ENCODE measurements around the gene HNRNPH2. TPM values are rescaled to one million over a fixed set of nuclear protein-coding genes. Genes with fewer than 3 reads are reported as not detected.
A peak's percentile ranks its signal among the peaks of the same experiment; 100 is the strongest.

The HNRNPH2 gene
- total and polyA plus RNA-seq, 11 donors: 36.5 to 71.9 (median 56.8) TPM

- TF ChIP-seq POLR2A (IDR thresholded peaks at IDR 0.05) (no peak), CTCF (IDR thresholded peaks at IDR 0.05) (peak in 1 of 12 donors; percentile 3)
- intact Hi-C loops (cut with DNase I): loop anchor here (5.0 to 10.0 kb wide), 6 partner anchors 134 to 384 kb away; partner anchors contain the start of gene ARMCX1 (in 6 of the 10)
- Histone ChIP-seq H3K4me3 (peak overlapping the region; percentile 43 to 89 (median 69)), H3K27ac (peak overlapping the region; percentile 82 to 97 (median 95)), H3K27me3 (peaks cover 0 to 29% (median 0%) of the 10 kb centered on the region in 9 donors), H3K36me3 (peaks cover 0 to 25% (median 10%) of the 10 kb centered on the region in 9 donors), H3K9me3 (no peaks in the 10 kb centered on the region), H3K4me1 (peaks cover 0 to 25% (median 5%) of the 10 kb centered on the region in 12 donors)
- 0 to 28% (median 12%) methylated on average over 51 to 56 of the region's 56 CpGs for WGBS, 4 donors
- DNase-seq (peak; percentile 71 to 87 (median 76)), ATAC-seq (peak; percentile 85 to 95 (median 90))
These were observed 10.2 kb downstream of the HNRNPH2 start for GRCh38 chrX:101417981-101418841.

GRCh38 chrX:101419489-101419888, 11.5 kb downstream of the HNRNPH2 start:
- intact Hi-C loops (cut with DNase I): loop anchor here (5.0 to 10.0 kb wide), 6 partner anchors 133 to 383 kb away; partner anchors contain the start of gene ARMCX1 (in 6 of the 10)
- DNase-seq (no peak), ATAC-seq (no peak)
- H3K36me3 ChIP-seq: peaks cover 0 to 24% (median 0%) of the 10 kb centered on the region in 9 donors
- WGBS, 4 donors: 61 to 88% (median 74%) methylated on average over 2 of the region's 2 CpGs
- TF ChIP-seq POLR2A (IDR thresholded peaks at IDR 0.05) (no peak), CTCF (IDR thresholded peaks at IDR 0.05) (no peak)
- peaks cover 0 to 29% (median 0%) of the 10 kb centered on the region in 9 donors for H3K27me3 ChIP-seq
- peak overlapping the region in 1 of 12 donors; percentile 68 for H3K4me3 ChIP-seq
- peak overlapping the region in 4 of 12 donors; percentile 82 to 96 (median 94) for H3K27ac ChIP-seq
- H3K4me1 ChIP-seq: peaks cover 0 to 25% (median 5%) of the 10 kb centered on the region in 12 donors
- H3K9me3 ChIP-seq: no peaks in the 10 kb centered on the region

GRCh38 chrX:101427954-101428353, 19.9 kb downstream of the HNRNPH2 start:
- intact Hi-C loops (cut with DNase I): loop anchor here in 1 of 10 donors (10.0 kb wide), 1 partner anchor 57 kb away; the partner anchor contains the start of gene ARMCX4

More at GRCh38 chrX:101427954-101428353, 19.9 kb downstream of the HNRNPH2 start:
- TF ChIP-seq POLR2A (IDR thresholded peaks at IDR 0.05) (no peak), CTCF (IDR thresholded peaks at IDR 0.05) (no peak)
- ATAC-seq (no peak), DNase-seq (no peak)
- peaks cover 0 to 69% (median 13%) of the 10 kb centered on the region in 9 donors for H3K36me3 ChIP-seq
- no peak overlapping the region for H3K27ac ChIP-seq
- 87 to 98% (median 95%) methylated on average over 2 of the region's 2 CpGs for WGBS, 4 donors
- no peaks in the 10 kb centered on the region for H3K4me1 ChIP-seq
- no peak overlapping the region for H3K4me3 ChIP-seq
- H3K27me3 ChIP-seq: no peaks in the 10 kb centered on the region
- peaks cover 0 to 14% (median 0%) of the 10 kb centered on the region in 12 donors for H3K9me3 ChIP-seq

Data from heart left ventricle (tissue), 16 donors.